Stimulated activated CD4-positive, alpha-beta T cell treated with anti-CD3 and anti-CD28 coated beads, TNF-alpha, amount 100 ng/mL, for 1 hour (primary cell): Measurements from ENCODE around the gene CTNNA1.
"Not testable (repeated sequence)": the region's sequence is repeated elsewhere in the genome, so short reads cannot be mapped to it uniquely, and the experiment has no call there.

Source experiments
- DNase-seq, 3 donors: peaks; one replicate each; pipeline ENCODE4 v3.0.0-alpha.2; 2020; ENCODE audit warnings: low read depth in 3 of 3, low spot score in 1 of 3

The CTNNA1 gene

GRCh38 chr5:138807182-138807581 lies 54.0 kb downstream of the CTNNA1 start:
- no peak for DNase-seq

- DNase-seq, result no peak
Measured at GRCh38 chr5:138809391-138809790, 56.2 kb downstream of the CTNNA1 start.

GRCh38 chr5:138810861-138811260 lies 57.6 kb downstream of the CTNNA1 start:
- DNase-seq, result not testable (repeated sequence)

GRCh38 chr5:138815529-138815928 lies 62.3 kb downstream of the CTNNA1 start:
- DNase-seq, result no peak

- DNase-seq, result no peak
Measured at GRCh38 chr5:138817241-138817640, 64.0 kb downstream of the CTNNA1 start.

- DNase-seq, result no peak
Measured at GRCh38 chr5:138819081-138819480, 65.9 kb downstream of the CTNNA1 start.

- no peak for DNase-seq
Measured at GRCh38 chr5:138820695-138821094, 67.5 kb downstream of the CTNNA1 start.

GRCh38 chr5:138824516-138824915 lies 71.3 kb downstream of the CTNNA1 start:
- DNase-seq, result no peak

- DNase-seq, result no peak
Measured at GRCh38 chr5:138824924-138825863, 72.0 kb downstream of the CTNNA1 start.

- no peak for DNase-seq
Measured at GRCh38 chr5:138828556-138828955, 75.3 kb downstream of the CTNNA1 start.

- no peak for DNase-seq
Measured at GRCh38 chr5:138829341-138829740, 76.1 kb downstream of the CTNNA1 start.

- no peak for DNase-seq
Measured at GRCh38 chr5:138831703-138832102, 78.5 kb downstream of the CTNNA1 start.

- no peak for DNase-seq
Measured at GRCh38 chr5:138832218-138832617, 79.0 kb downstream of the CTNNA1 start.

- no peak for DNase-seq
Measured at GRCh38 chr5:138833080-138833479, 79.9 kb downstream of the CTNNA1 start.

GRCh38 chr5:138833726-138834480 lies 80.7 kb downstream of the CTNNA1 start:
- no peak for DNase-seq

- DNase-seq, result not testable (repeated sequence)
Measured at GRCh38 chr5:138834853-138835252, 81.6 kb downstream of the CTNNA1 start.

GRCh38 chr5:138837160-138837559 lies 83.9 kb downstream of the CTNNA1 start:
- no peak for DNase-seq

- DNase-seq, result no peak
Measured at GRCh38 chr5:138840103-138840502, 86.9 kb downstream of the CTNNA1 start.

GRCh38 chr5:138841531-138841930 lies 88.3 kb downstream of the CTNNA1 start:
- no peak for DNase-seq

GRCh38 chr5:138843316-138844124 lies 90.3 kb downstream of the CTNNA1 start:
- no peak for DNase-seq

- no peak for DNase-seq
Measured at GRCh38 chr5:138844125-138844461, 90.9 kb downstream of the CTNNA1 start.
